A673 (cell line): Measurements from ENCODE around the gene SNX24. TPM values are rescaled to one million over a fixed set of nuclear protein-coding genes. Genes with fewer than 3 reads are reported as not detected.

ENCODE experiments used
- BruUV-seq: library from RNA; stranded (reverse); fragments of 400-500 nt; replicated peaks from 2 replicates; lab custom pipeline; 2021; lab: Mats Ljungman, UMichigan
- CTCF ChIA-PET: fragments of 300-600 bp; sonication (Branson Sonifier 250); formaldehyde crosslinking; loops from one replicate; lab custom pipeline; 2022; ENCODE audit warnings: antibody characterized with exemption; lab: Charles Lee
- POLR2A ChIA-PET: fragments of 300-600 bp; sonication (Branson Sonifier 250); formaldehyde crosslinking; loops from one replicate; lab custom pipeline; 2022; ENCODE audit warnings: antibody characterized with exemption; ENCODE audit not compliant: low non-redundant PET; lab: Charles Lee
- DNase-seq: peaks from one replicate; pipeline ENCODE4 v3.0.0-alpha.2; 2015; ENCODE audit warnings: low spot score
- H3K27ac ChIP-seq: fragments of 200-600 bp; sonication (generic); 2 replicates; pipeline ENCODE4 v1.5.1; 2016; ENCODE audit warnings: mixed run types, low read depth, mild to moderate bottlenecking, mixed read lengths, antibody characterized with exemption, low read length; ENCODE audit not compliant: poor library complexity, severe bottlenecking
- H3K27me3 ChIP-seq: fragments of 200-600 bp; sonication (generic); replicated peaks from 2 replicates; pipeline ENCODE4 v1.6.1; 2017; ENCODE audit warnings: mixed run types, low read depth, mild to moderate bottlenecking, mixed read lengths, antibody characterized with exemption, low read length; ENCODE audit not compliant: insufficient read depth, poor library complexity
- H3K36me3 ChIP-seq: fragments of 200-600 bp; sonication (generic); 2 replicates; pipeline ENCODE4 v1.6.1; 2016; ENCODE audit warnings: mixed run types, mild to moderate bottlenecking, mixed read lengths, antibody characterized with exemption, low read length; ENCODE audit not compliant: insufficient read depth, poor library complexity, severe bottlenecking
- H3K4me1 ChIP-seq: fragments of 200-600 bp; sonication (generic); 2 replicates; pipeline ENCODE4 v1.6.1; 2017; ENCODE audit warnings: mixed run types, mild to moderate bottlenecking, mixed read lengths, antibody characterized with exemption, low read length; ENCODE audit not compliant: insufficient read depth, poor library complexity, severe bottlenecking
- H3K4me3 ChIP-seq: fragments of 200-600 bp; sonication (generic); 2 replicates; pipeline ENCODE4 v1.5.1; 2016; ENCODE audit warnings: low read depth, mixed run types, mild to moderate bottlenecking, mixed read lengths, low read length; ENCODE audit not compliant: poor library complexity, severe bottlenecking
- H3K9me3 ChIP-seq: fragments of 200-600 bp; sonication (generic); 2 replicates; pipeline ENCODE4 v1.6.1; 2016; ENCODE audit warnings: mixed run types, low read depth, mild to moderate bottlenecking, mixed read lengths, antibody characterized with exemption, low read length; ENCODE audit not compliant: poor library complexity, severe bottlenecking
- EZH2 ChIP-seq: fragments of 200-600 bp; sonication (generic); IDR thresholded peaks from 2 replicates; pipeline ENCODE4 v1.6.1; 2017; ENCODE audit warnings: borderline replicate concordance, low read depth, mild to moderate bottlenecking, mixed read lengths, antibody characterized with exemption, low read length; ENCODE audit not compliant: poor library complexity, severe bottlenecking
- intact Hi-C: fragments of 100-400 bp; cut with micrococcal nuclease; formaldehyde crosslinking; loops from one replicate; pipeline ENCODE4 v1.10.0; 2022; ENCODE audit not compliant: unreplicated experiment
- total RNA-seq: library from RNA; stranded (reverse); gene quantifications from 2 replicates; pipeline ENCODE4 v1.2.3, GENCODE V29; 2021
- TF ChIP-seq, protein P1 (sequence below): fragments of 300-800, 200-600 bp; sonication (generic); conservative IDR thresholded peaks from 2 replicates; pipeline ENCODE4 v1.5.1; 2017; ENCODE audit warnings: low read depth, mild to moderate bottlenecking, antibody characterized with exemption, low read length, moderate library complexity, mixed read lengths

SNX24 gene
- total RNA-seq, 1 experiment from 2014 or later: 13.6 TPM

DNA sequence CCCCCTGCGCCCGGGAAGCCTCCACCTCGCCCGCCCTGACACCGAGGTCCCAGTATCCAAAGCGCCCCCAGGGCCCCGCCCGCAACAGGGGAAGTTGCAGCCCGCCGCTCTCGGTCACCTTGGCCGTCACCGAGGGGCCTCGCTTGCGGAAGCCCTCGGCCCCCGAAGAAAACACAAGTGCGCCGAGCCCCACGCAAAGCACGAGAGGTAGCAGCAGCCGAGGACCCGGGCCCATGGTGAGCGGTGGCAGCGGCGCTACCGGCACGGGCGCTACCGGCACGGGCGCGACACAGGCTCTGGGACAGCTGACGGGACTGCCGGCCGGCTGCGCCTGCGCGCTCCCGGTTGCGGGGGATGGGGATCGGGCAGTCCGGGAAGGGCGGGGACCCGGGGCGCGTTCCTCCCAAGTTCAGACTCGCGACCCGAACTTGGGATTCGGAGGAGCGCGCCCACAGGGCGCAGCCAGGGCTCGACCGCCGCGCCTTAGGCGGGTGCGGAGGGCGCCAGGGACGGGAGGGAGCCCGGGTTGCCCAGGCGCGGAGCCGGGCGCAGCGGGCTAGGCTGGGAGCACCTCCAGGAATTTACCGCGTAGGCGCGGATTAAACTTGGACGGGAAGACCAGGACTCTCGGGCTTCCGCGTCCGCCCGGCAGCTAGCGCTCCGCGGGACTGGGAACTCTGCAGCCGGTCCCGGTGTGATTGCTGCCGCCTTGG, 191.1 kb downstream of the SNX24 start, which contains the start of gene PPIC:
Gene PPIC (minus strand): TSS at position 335 of the 713 bp plus-strand sequence. CDS start 100 bp downstream, at position 235.
- CTCF ChIA-PET: no interaction called here
- peaks cover 73% of the 10 kb centered on the region for H3K27me3 ChIP-seq
- POLR2A ChIA-PET: no interaction called here
- TF ChIP-seq, protein P1, sequence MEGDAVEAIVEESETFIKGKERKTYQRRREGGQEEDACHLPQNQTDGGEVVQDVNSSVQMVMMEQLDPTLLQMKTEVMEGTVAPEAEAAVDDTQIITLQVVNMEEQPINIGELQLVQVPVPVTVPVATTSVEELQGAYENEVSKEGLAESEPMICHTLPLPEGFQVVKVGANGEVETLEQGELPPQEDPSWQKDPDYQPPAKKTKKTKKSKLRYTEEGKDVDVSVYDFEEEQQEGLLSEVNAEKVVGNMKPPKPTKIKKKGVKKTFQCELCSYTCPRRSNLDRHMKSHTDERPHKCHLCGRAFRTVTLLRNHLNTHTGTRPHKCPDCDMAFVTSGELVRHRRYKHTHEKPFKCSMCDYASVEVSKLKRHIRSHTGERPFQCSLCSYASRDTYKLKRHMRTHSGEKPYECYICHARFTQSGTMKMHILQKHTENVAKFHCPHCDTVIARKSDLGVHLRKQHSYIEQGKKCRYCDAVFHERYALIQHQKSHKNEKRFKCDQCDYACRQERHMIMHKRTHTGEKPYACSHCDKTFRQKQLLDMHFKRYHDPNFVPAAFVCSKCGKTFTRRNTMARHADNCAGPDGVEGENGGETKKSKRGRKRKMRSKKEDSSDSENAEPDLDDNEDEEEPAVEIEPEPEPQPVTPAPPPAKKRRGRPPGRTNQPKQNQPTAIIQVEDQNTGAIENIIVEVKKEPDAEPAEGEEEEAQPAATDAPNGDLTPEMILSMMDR: no peak
- peak; percentile 54 for TF ChIP-seq EZH2
- intact Hi-C loops: no loop called here
- no TSS peak for BruUV-seq
- H3K9me3 ChIP-seq: no peaks in the 10 kb centered on the region
- peak within 1 kb of the TSS; percentile 60 for H3K4me3 ChIP-seq
- DNase-seq: peak; percentile 49
- H3K4me1 ChIP-seq: peaks cover 7% of the 10 kb centered on the region
- H3K27ac ChIP-seq: no peak within 1 kb of the TSS
- no peaks in the 10 kb centered on the region for H3K36me3 ChIP-seq

DNA sequence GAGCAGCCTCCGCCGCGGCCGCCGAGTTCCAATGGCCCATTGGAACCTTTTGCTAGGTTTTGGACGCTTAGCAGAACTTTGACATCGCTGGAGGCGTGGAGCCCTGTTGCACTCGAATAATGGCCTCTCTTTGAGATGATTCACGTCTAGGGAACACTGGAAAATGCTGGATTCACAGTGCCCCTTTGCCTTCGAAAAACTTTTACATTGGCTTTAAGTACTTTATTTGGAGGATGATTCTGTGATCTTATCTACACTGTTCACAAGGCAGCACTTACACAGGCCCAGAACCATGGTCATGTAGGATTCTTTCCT, 191.6 kb downstream of the SNX24 start:
- H3K4me3 ChIP-seq: peak overlapping the region; percentile 60
- no peaks in the 10 kb centered on the region for H3K36me3 ChIP-seq
- BruUV-seq: no TSS peak
- H3K27me3 ChIP-seq: peaks cover 78% of the 10 kb centered on the region
- H3K27ac ChIP-seq: no peak overlapping the region
- TF ChIP-seq EZH2: no peak
- TF ChIP-seq, protein P1: no peak
- intact Hi-C loops: no loop called here
- H3K9me3 ChIP-seq: no peaks in the 10 kb centered on the region
- no peak for DNase-seq
- H3K4me1 ChIP-seq: peaks cover 7% of the 10 kb centered on the region
- ChIA-PET CTCF (no interaction called here), POLR2A (no interaction called here)

DNA sequence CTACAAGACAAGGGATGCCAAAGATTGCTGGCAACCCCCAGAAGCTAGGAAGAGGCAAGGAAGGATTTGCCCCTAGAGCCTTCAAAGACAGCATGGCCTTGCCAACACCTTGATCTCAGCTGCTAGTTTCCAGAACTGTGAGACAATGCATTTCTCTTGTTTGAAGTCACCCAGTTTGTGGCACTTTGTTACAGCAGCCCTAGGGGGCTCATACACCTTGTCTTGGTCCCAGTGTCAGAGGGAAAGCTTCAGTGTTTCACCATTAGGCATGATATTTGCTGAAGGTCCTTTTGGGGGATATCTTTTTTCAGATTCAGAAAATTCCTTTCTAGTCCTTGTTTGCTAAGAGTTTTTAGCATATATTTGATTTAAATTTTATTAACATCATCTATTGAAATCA, 194.3 kb downstream of the SNX24 start:
- POLR2A ChIA-PET: no interaction called here
- H3K27ac ChIP-seq: no peak overlapping the region
- intact Hi-C loops: no loop called here
- H3K4me1 ChIP-seq: peaks cover 7% of the 10 kb centered on the region
- no peak for TF ChIP-seq EZH2
- TF ChIP-seq, protein P1: no peak
- no peaks in the 10 kb centered on the region for H3K9me3 ChIP-seq
- no TSS peak for BruUV-seq
- H3K36me3 ChIP-seq: no peaks in the 10 kb centered on the region
- H3K27me3 ChIP-seq: peaks cover 89% of the 10 kb centered on the region
- no peak overlapping the region for H3K4me3 ChIP-seq
- DNase-seq: no peak
- CTCF ChIA-PET: no interaction called here
